ENCODE data around the gene GOLGB1. TPM values are rescaled to one million over a fixed set of nuclear protein-coding genes. Genes with fewer than 3 reads are reported as not detected.
"Not testable (repeated sequence)": the region's sequence is repeated elsewhere in the genome, so short reads cannot be mapped to it uniquely, and the experiment has no call there.

Gene GOLGB1
- total RNA-seq, 1 donor from 2014 or later: 76.6 TPM

GRCh38 chr3:121794264-121794983, 44.9 kb upstream of the GOLGB1 start:
- Histone ChIP-seq H3K27me3 (ENCODE audit: insufficient read depth, low read length) (no peaks in the 10 kb centered on the region), H3K4me2 (ENCODE audit: low read length) (no peak overlapping the region), H3K4me3 (ENCODE audit: insufficient read depth, low read depth, low read length) (no peak overlapping the region), H3K9me3 (ENCODE audit: insufficient read depth, low read depth, low read length) (no peaks in the 10 kb centered on the region), H3K9ac (ENCODE audit: low read length) (no peak overlapping the region), H3K79me2 (ENCODE audit: insufficient read depth, low read length) (no peaks in the 10 kb centered on the region), H3K27ac (ENCODE audit: low read depth, low read length) (no peak overlapping the region), H4K20me1 (ENCODE audit: insufficient read depth, low read length) (no peaks in the 10 kb centered on the region), H3K36me3 (ENCODE audit: insufficient read depth, low read length) (peaks cover 3% of the 10 kb centered on the region), H3K4me1 (ENCODE audit: insufficient read depth, low read length) (no peaks in the 10 kb centered on the region), H2AFZ (ENCODE audit: low read depth, low read length) (no peak overlapping the region)
- FAIRE-seq: no peak
- no peaks in the 10 kb centered on the region for H3K9me3 Mint-ChIP-seq (ENCODE audit: unreplicated experiment)
- no peaks in the 10 kb centered on the region for H3K4me1 Mint-ChIP-seq (ENCODE audit: low read depth, unreplicated experiment)
- no peaks in the 10 kb centered on the region for H3K27me3 Mint-ChIP-seq (ENCODE audit: low read depth, unreplicated experiment)
- TF ChIP-seq CTCF (IDR thresholded peaks at IDR 0.05; ENCODE audit: insufficient read depth, low read depth, low read length) (no peak), EZH2 (IDR thresholded peaks at IDR 0.05; ENCODE audit: insufficient read depth, low read length) (no peak)
- H3K27ac Mint-ChIP-seq (ENCODE audit: unreplicated experiment): no peak overlapping the region
- H3K4me3 Mint-ChIP-seq (ENCODE audit: unreplicated experiment): no peak overlapping the region
- no peak for DNase-seq (ENCODE audit: low read depth)
- no peaks in the 10 kb centered on the region for H3K36me3 Mint-ChIP-seq (ENCODE audit: low read depth, unreplicated experiment)

GRCh38 chr3:121793078-121793477, 43.5 kb upstream of the GOLGB1 start:
- H3K36me3 Mint-ChIP-seq (ENCODE audit: low read depth, unreplicated experiment): no peaks in the 10 kb centered on the region
- TF ChIP-seq CTCF (IDR thresholded peaks at IDR 0.05; ENCODE audit: insufficient read depth, low read depth, low read length) (no peak), EZH2 (IDR thresholded peaks at IDR 0.05; ENCODE audit: insufficient read depth, low read length) (no peak)
- H3K4me3 ChIP-seq (ENCODE audit: insufficient read depth, low read depth, low read length): no peak overlapping the region
- no peak overlapping the region for H3K4me2 ChIP-seq (ENCODE audit: low read length)
- H3K9me3 ChIP-seq (ENCODE audit: insufficient read depth, low read depth, low read length): no peaks in the 10 kb centered on the region
- H3K27me3 Mint-ChIP-seq (ENCODE audit: low read depth, unreplicated experiment): no peaks in the 10 kb centered on the region
- H3K27ac Mint-ChIP-seq (ENCODE audit: unreplicated experiment): no peak overlapping the region
- H3K9me3 Mint-ChIP-seq (ENCODE audit: unreplicated experiment): no peaks in the 10 kb centered on the region
- H3K4me3 Mint-ChIP-seq (ENCODE audit: unreplicated experiment): no peak overlapping the region
- no peak overlapping the region for H2AFZ ChIP-seq (ENCODE audit: low read depth, low read length)
- no peaks in the 10 kb centered on the region for H4K20me1 ChIP-seq (ENCODE audit: insufficient read depth, low read length)
- H3K4me1 Mint-ChIP-seq (ENCODE audit: low read depth, unreplicated experiment): no peaks in the 10 kb centered on the region
- H3K36me3 ChIP-seq (ENCODE audit: insufficient read depth, low read length): peaks cover 13% of the 10 kb centered on the region
- no peaks in the 10 kb centered on the region for H3K4me1 ChIP-seq (ENCODE audit: insufficient read depth, low read length)
- DNase-seq (ENCODE audit: low read depth): no peak
- H3K27me3 ChIP-seq (ENCODE audit: insufficient read depth, low read length): no peaks in the 10 kb centered on the region
- H3K27ac ChIP-seq (ENCODE audit: low read depth, low read length): no peak overlapping the region
- FAIRE-seq: no peak
- H3K79me2 ChIP-seq (ENCODE audit: insufficient read depth, low read length): no peaks in the 10 kb centered on the region
- H3K9ac ChIP-seq (ENCODE audit: low read length): no peak overlapping the region

- H3K4me3 Mint-ChIP-seq (ENCODE audit: unreplicated experiment): no peak overlapping the region
- Histone ChIP-seq H2AFZ (ENCODE audit: low read depth, low read length) (no peak overlapping the region), H3K27me3 (ENCODE audit: insufficient read depth, low read length) (no peaks in the 10 kb centered on the region), H3K4me2 (ENCODE audit: low read length) (no peak overlapping the region), H3K4me3 (ENCODE audit: insufficient read depth, low read depth, low read length) (no peak overlapping the region), H3K9me3 (ENCODE audit: insufficient read depth, low read depth, low read length) (no peaks in the 10 kb centered on the region), H4K20me1 (ENCODE audit: insufficient read depth, low read length) (no peaks in the 10 kb centered on the region), H3K9ac (ENCODE audit: low read length) (no peak overlapping the region), H3K27ac (ENCODE audit: low read depth, low read length) (no peak overlapping the region), H3K4me1 (ENCODE audit: insufficient read depth, low read length) (no peaks in the 10 kb centered on the region), H3K36me3 (ENCODE audit: insufficient read depth, low read length) (peaks cover 25% of the 10 kb centered on the region), H3K79me2 (ENCODE audit: insufficient read depth, low read length) (no peaks in the 10 kb centered on the region)
- FAIRE-seq: no peak
- no peaks in the 10 kb centered on the region for H3K4me1 Mint-ChIP-seq (ENCODE audit: low read depth, unreplicated experiment)
- H3K27me3 Mint-ChIP-seq (ENCODE audit: low read depth, unreplicated experiment): no peaks in the 10 kb centered on the region
- no peaks in the 10 kb centered on the region for H3K9me3 Mint-ChIP-seq (ENCODE audit: unreplicated experiment)
- TF ChIP-seq EZH2 (IDR thresholded peaks at IDR 0.05; ENCODE audit: insufficient read depth, low read length) (no peak), CTCF (IDR thresholded peaks at IDR 0.05; ENCODE audit: insufficient read depth, low read depth, low read length) (no peak)
- H3K36me3 Mint-ChIP-seq (ENCODE audit: low read depth, unreplicated experiment): peaks cover 2% of the 10 kb centered on the region
- H3K27ac Mint-ChIP-seq (ENCODE audit: unreplicated experiment): no peak overlapping the region
- DNase-seq (ENCODE audit: low read depth): peak; percentile 61
These were observed 36.9 kb upstream of the GOLGB1 start for GRCh38 chr3:121786485-121786884.

- not testable (repeated sequence) for H3K79me2 ChIP-seq (ENCODE audit: insufficient read depth, low read length); H3K9me3 Mint-ChIP-seq (ENCODE audit: unreplicated experiment); FAIRE-seq; H3K9ac ChIP-seq (ENCODE audit: low read length); H3K27me3 ChIP-seq (ENCODE audit: insufficient read depth, low read length); H3K4me1 Mint-ChIP-seq (ENCODE audit: low read depth, unreplicated experiment); H3K27ac Mint-ChIP-seq (ENCODE audit: unreplicated experiment); H3K36me3 Mint-ChIP-seq (ENCODE audit: low read depth, unreplicated experiment); H3K9me3 ChIP-seq (ENCODE audit: insufficient read depth, low read depth, low read length); H3K4me3 Mint-ChIP-seq (ENCODE audit: unreplicated experiment); H4K20me1 ChIP-seq (ENCODE audit: insufficient read depth, low read length); H2AFZ ChIP-seq (ENCODE audit: low read depth, low read length); H3K27ac ChIP-seq (ENCODE audit: low read depth, low read length); H3K4me3 ChIP-seq (ENCODE audit: insufficient read depth, low read depth, low read length); H3K4me1 ChIP-seq (ENCODE audit: insufficient read depth, low read length); H3K27me3 Mint-ChIP-seq (ENCODE audit: low read depth, unreplicated experiment); H3K4me2 ChIP-seq (ENCODE audit: low read length); DNase-seq (ENCODE audit: low read depth)
- peaks cover 30% of the 10 kb centered on the region for H3K36me3 ChIP-seq (ENCODE audit: insufficient read depth, low read length)
These were observed 33.2 kb upstream of the GOLGB1 start for GRCh38 chr3:121782784-121783183.

Data from astrocyte (in vitro differentiated cells and primary cell).